Measurements from ENCODE around the gene SMG9.

The SMG9 gene

GRCh38 chr19:43697295-43697694, 57.5 kb downstream of the SMG9 start:
- DNase-seq, result no peak
- no peak for TF ChIP-seq CTCF (IDR thresholded peaks at IDR 0.05; ENCODE audit: low read depth, low read length)
- H3K4me3 ChIP-seq (ENCODE audit: low read depth, low read length), result no peak overlapping the region
- peaks cover 6% of the 10 kb centered on the region for H3K9me3 ChIP-seq (ENCODE audit: severe bottlenecking)
- no peak overlapping the region for H3K27ac ChIP-seq
- H3K36me3 ChIP-seq, result no peaks in the 10 kb centered on the region
- no peaks in the 10 kb centered on the region for H3K27me3 ChIP-seq (ENCODE audit: insufficient read depth, low read depth, severe bottlenecking)

GRCh38 chr19:43695985-43696704, 58.6 kb downstream of the SMG9 start:
- no peak for DNase-seq

GRCh38 chr19:43694553-43694952, 60.2 kb downstream of the SMG9 start:
- no peak for TF ChIP-seq CTCF (IDR thresholded peaks at IDR 0.05; ENCODE audit: low read depth, low read length)
- H3K36me3 ChIP-seq, result no peaks in the 10 kb centered on the region
- H3K27ac ChIP-seq, result no peak overlapping the region
- no peaks in the 10 kb centered on the region for H3K27me3 ChIP-seq (ENCODE audit: insufficient read depth, low read depth, severe bottlenecking)
- peaks cover 17% of the 10 kb centered on the region for H3K9me3 ChIP-seq (ENCODE audit: severe bottlenecking)
- DNase-seq, result no peak
- no peak overlapping the region for H3K4me3 ChIP-seq (ENCODE audit: low read depth, low read length)

More at GRCh38 chr19:43695985-43696704, 58.6 kb downstream of the SMG9 start:
- no peak overlapping the region for H3K4me3 ChIP-seq (ENCODE audit: low read depth, low read length)
- TF ChIP-seq CTCF (IDR thresholded peaks at IDR 0.05; ENCODE audit: low read depth, low read length), result no peak
- H3K27ac ChIP-seq, result no peak overlapping the region
- H3K36me3 ChIP-seq, result no peaks in the 10 kb centered on the region
- no peaks in the 10 kb centered on the region for H3K27me3 ChIP-seq (ENCODE audit: insufficient read depth, low read depth, severe bottlenecking)
- peaks cover 17% of the 10 kb centered on the region for H3K9me3 ChIP-seq (ENCODE audit: severe bottlenecking)

GRCh38 chr19:43692877-43693276, 61.9 kb downstream of the SMG9 start:
- no peaks in the 10 kb centered on the region for H3K36me3 ChIP-seq
- no peak for TF ChIP-seq CTCF (IDR thresholded peaks at IDR 0.05; ENCODE audit: low read depth, low read length)
- H3K9me3 ChIP-seq (ENCODE audit: severe bottlenecking), result peaks cover 17% of the 10 kb centered on the region
- no peak overlapping the region for H3K4me3 ChIP-seq (ENCODE audit: low read depth, low read length)
- no peak overlapping the region for H3K27ac ChIP-seq
- DNase-seq, result no peak
- no peaks in the 10 kb centered on the region for H3K27me3 ChIP-seq (ENCODE audit: insufficient read depth, low read depth, severe bottlenecking)

GRCh38 chr19:43692385-43692784, 62.4 kb downstream of the SMG9 start:
- H3K4me3 ChIP-seq (ENCODE audit: low read depth, low read length), result no peak overlapping the region
- DNase-seq, result no peak
- H3K27me3 ChIP-seq (ENCODE audit: insufficient read depth, low read depth, severe bottlenecking), result no peaks in the 10 kb centered on the region
- H3K27ac ChIP-seq, result no peak overlapping the region
- H3K9me3 ChIP-seq (ENCODE audit: severe bottlenecking), result peaks cover 17% of the 10 kb centered on the region
- TF ChIP-seq CTCF (IDR thresholded peaks at IDR 0.05; ENCODE audit: low read depth, low read length), result no peak
- no peaks in the 10 kb centered on the region for H3K36me3 ChIP-seq

- DNase-seq, result no peak
- no peak overlapping the region for H3K4me3 ChIP-seq (ENCODE audit: low read depth, low read length)
- no peaks in the 10 kb centered on the region for H3K27me3 ChIP-seq (ENCODE audit: insufficient read depth, low read depth, severe bottlenecking)
- no peaks in the 10 kb centered on the region for H3K36me3 ChIP-seq
- H3K27ac ChIP-seq, result no peak overlapping the region
- peaks cover 17% of the 10 kb centered on the region for H3K9me3 ChIP-seq (ENCODE audit: severe bottlenecking)
- TF ChIP-seq CTCF (IDR thresholded peaks at IDR 0.05; ENCODE audit: low read depth, low read length), result no peak
Observed at GRCh38 chr19:43691755-43692154, 63.0 kb downstream of the SMG9 start.
